Activated CD4-positive, CD25-positive, alpha-beta regulatory T cell treated with anti-CD3 and anti-CD28 coated beads, Interleukin-2, amount 50 U/mL, for 16 hours (primary cell): ENCODE data around the gene ABCB11.

ENCODE experiments used
- DNase-seq: peaks from one replicate; pipeline ENCODE4 v3.0.0-alpha.2; 2020; ENCODE audit warnings: low read depth, low spot score

Gene ABCB11

DNA sequence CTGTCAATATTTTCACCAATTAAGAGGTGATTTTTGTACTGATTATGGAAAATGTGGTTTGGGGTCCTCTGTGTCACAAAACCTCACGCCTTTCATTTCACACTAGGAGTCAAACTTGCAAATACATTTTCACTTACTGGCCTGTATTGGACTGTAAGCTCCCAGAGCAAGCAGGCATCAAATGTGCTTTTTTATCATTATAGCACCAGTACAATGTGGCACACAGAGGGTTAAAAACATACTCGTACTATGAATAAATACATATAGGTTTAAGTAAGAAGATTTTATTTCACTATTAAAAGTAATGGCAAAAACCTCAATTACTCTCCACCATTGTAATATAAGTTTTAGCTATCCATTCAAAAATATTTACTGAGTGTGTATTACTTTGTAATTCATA lies 56.7 kb downstream of the ABCB11 start:
- no peak for DNase-seq

DNA sequence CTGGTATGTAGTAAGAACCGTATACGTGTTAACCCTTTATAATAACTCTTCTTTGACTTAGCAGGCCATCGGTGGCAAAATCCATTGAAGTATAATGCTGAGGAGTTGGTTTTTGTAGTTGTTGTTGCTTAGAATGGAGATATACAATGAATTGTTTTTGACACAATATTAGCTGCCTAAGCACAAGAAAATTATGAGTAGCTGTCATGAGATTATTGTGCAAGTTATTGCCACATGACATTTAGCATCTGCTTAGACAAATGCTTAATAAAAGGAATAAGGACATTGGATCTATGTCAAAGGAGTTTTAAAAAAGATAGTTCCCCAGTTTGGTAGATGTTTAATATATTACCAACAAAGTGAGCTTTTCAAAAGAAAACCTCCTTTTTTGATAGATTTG lies 59.9 kb downstream of the ABCB11 start:
- DNase-seq: no peak

DNA sequence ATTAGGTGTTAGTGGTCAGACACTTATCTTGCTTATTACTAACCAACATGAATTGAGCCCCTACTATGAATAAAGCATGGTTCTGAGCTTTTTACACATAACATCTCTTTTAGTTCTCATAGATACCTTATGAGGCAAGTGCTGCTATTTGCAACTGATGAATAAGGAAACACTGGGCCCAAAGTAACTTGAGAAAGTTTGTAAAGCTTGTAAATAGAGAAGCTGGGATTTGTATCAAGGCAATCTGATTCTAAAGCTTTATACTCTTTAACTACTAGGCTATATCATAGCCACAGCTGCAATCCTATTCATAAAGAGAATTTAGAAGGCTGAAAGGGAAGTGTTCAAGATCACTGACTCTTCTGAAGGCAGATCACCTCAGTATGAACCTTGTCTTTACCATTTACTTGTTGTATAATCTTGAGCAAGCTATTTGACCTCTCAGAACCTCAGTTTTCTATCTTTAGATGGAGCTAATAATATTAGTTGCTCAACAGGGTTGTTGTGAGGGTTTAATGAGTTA lies 60.4 kb downstream of the ABCB11 start:
- DNase-seq: no peak

DNA sequence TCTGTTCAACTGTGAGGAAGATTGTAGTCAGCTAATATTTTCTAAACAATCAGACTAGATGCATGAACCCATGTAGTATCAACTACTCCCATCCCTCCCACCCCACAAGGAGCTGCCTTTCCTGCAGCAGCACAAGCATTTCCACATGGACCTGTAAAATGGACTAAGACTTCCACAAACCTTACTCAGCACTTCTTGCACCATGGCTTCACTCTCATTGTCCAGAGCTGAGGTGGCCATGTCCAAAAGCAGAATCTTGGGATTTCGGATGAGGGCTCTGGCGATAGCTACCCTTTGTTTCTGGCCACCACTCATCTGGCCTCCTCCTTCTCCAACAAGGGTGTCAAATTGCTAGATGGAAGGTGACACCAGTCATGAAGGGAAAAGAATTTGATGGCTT lies 61.3 kb downstream of the ABCB11 start:
- DNase-seq: no peak

DNA sequence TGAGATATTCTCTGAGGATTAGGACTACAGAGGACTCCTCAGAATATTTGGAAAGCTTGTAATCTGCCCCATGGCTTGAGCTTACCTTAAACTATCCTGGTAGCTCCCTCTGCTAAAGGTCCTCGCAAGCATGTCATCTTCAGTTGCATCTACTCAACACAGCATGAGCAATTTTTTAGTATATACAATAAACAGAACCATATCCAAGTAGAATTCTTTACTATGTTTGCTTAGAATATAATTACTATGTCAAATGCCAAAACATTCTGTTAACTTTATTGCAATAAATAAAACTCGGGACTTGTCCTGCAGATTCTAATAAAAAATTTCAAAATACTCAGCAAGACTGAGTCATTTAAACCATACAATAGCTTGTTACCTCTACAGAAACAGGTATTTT lies 62.8 kb downstream of the ABCB11 start:
- no peak for DNase-seq

DNA sequence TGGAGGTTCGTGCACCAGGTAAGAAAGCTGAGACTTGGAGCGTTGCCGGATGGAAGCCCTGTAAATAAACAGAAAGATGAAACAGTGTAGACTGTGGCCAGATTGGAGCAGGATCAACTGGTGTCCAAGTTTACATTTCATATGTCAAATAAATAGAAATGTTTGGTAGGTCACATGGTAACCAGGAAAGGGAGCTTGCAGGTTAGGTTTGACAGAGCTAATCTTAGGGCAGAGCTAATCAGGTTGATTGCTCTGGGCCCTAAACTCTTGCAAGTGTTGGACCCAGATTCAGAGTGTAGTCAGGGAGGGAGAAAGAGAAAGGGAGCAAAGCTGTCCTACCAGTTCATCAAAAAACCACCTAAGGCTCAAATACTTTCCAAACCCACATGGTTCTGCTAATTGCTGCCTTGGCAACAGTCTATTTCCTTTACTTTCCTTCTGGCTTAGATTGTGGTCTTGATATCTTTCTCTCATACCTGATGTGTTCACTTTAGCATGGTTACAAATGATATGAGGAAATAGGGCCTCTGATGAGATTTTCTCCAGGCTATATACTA lies 66.8 kb downstream of the ABCB11 start:
- no peak for DNase-seq

DNA sequence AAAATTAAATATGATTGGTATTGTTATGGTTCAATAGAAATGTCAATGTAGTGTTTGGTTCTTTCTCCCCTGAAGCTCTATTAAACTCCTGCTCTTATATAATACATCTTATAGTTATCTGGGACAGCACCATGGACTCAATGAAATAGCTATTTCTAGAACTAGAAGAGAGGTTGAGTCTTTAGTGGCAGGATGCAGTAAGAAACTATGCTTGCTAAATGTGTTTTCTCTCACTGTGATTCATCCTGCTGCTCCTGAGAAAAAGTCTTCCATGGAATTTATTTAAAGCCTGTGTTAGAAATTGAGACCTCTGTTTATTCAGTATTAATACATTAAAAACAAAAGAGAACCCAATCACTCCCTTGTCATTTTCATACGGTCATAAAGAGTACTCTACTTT lies 68.5 kb downstream of the ABCB11 start:
- no peak for DNase-seq

DNA sequence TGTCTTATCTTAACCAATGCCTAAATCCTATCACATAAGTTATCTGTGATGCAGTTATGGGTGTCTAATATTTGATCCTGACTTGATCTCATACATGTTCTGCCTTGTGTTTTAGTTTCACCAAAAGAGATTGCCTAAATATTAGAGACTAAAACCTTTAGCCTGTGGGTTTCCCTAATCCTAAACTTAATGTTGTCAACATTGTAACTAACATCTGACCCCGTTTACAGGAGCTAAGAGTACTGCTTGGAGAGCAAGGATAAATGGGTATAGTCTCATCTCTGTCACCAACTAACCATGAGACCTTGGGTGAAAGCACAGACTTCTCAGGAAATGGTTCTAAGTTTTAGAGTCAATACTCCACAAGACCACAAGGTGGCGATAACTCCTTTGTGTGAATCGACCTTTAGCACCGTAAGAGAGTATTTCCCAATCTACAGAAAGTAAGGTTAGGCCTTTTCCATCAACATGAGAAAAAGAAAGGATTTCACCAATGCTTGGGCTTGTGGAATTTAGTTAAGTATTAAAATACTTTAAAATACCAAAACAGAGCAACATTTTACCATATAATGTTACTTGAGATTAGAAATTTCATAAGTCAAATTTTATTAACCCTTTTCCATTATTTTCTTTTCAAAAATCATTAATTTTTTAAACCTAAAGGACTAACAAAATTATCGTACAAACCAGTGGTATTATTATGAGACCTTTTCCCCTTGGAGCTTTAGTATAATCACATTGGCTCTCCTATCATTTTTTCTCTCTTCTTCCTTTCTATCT lies 69.5 kb downstream of the ABCB11 start:
- DNase-seq: no peak

DNA sequence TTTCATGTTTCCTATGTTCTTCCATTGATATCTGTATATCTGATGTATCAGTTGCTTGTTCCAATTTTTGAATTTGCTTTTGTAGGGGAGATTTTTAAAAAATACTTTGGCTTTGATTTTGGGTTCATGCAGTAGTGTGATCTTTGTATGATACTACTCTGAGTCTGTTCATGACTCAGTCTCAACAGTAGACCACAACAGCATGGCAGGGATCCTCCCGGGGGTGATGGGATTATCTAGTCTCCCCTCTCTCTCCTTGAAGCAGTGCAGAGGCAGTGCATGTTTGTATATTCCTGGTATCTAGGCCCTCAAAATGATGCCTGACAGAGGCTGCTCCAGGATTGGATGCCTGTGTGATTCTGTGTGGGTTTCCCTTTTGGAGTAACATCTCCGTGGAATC lies 74.7 kb downstream of the ABCB11 start:
- DNase-seq: no peak

DNA sequence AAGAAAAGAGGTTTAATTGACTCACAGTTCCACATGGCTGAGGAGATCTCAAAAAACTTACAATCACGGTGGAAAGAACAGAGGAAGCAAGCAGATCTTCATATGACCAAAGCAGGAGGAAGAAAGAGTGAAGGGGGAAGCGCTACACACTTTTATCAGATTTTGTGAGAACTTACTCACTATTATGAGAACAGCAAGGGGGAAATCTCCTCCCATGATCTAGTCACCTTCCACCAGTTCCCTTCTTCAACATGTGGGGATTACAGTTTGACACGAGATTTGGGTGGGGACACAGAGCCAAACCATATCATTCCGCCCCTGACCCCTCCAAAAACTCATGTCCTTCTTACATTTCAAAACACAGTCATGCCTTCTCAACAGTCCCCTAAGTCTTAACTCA lies 75.8 kb downstream of the ABCB11 start:
- DNase-seq: no peak

DNA sequence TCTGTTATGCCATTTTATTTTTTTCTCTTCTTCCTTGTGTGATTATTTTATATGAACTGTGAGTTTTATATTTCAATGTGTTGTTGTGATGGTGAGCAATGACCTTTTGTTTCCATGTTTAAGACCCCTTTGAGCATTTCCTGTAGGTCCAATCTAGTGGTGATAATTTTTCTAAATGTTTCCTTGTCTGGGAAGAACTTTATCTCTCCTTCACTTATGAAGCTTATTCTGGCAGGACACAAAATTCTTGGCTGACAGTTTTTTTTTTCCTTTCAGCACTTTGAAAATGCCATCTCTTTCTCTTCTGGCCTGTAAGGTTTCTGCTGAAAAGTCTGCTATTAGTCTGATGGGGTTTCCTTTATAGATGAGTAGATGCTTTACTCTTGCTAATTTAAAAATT lies 76.9 kb downstream of the ABCB11 start:
- DNase-seq: no peak

DNA sequence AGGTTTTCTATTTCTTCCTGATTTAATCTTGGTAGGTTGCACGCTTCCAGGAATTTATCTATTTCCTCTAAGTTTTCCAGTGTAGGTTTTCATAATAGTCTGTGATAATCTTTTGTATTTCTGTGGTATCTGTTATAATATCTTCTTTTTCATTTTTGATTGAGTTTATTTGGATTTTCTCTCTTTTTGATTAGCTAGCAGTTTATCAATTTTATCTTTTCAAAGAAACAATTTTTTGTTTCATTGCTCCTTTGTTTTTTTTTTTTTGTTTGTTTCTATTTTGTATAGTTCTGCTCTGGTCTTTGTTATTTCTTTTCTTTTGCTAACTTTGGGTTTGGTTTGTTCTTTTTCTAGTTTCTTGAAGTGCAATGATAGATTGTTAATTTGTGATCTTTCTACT lies 78.7 kb downstream of the ABCB11 start:
- no peak for DNase-seq

DNA sequence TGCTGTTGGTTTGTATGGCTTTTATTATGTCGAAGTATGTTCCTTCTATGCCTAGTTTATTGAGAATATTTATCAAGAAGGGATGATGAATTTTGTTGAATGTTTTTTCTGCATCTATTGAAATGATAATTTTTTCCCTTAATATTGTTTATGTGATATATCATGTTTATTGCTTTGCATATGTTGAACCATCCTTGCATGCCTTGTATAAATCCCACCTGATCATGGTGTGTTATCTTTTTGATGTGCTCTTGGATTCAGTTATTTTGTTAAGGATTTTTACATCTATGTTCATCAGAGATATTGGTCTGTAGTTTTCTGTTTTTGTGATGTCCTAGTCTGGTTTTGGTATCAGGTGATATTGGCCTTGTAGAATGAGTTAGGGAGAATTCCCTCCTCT lies 79.3 kb downstream of the ABCB11 start:
- no peak for DNase-seq

DNA sequence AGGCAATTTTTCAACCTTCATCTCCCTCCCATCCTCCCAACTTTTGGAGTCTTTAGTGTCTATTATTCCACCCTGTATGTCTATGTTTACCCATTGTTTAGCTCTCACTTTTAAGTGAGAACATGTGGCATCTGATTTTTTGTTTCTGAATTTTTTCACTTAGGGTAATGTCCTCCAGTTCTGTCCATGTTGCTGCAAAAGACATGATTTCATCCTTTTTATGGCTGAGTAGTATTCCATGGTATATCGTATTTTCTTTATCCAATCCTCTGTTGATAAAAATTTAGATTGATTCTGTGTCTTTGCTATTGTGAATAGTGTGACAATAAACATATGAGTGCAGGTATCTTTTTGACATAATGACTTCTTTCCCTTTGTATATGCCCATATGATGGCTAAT lies 81.8 kb downstream of the ABCB11 start:
- DNase-seq: no peak

DNA sequence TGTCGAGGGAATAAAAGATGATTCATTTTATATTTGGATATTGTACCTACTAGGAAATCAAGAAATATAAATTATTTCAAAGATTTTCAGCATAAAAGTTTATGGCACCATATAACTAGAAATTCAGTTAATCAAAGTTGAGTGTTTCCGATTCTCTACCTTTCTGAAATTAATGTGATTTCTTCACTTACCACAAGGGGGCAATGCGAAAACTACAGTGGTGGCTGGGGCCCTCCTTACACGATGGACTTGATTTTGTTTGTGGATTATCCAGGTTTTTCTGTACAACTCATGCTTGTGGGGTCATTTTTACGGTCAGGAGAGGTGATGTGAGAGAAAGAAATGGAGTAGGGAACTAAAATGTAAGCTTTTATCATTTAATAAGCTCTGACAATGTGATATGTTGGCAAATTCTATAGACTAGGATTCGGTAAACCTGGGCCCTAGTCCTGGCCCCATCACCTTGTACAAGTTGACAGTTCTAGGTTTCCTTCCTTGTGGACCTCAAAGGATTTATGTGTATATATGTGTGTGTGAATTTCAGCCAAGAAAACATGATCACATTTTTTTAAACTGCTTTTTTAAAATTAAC lies 82.4 kb downstream of the ABCB11 start:
- DNase-seq: no peak

DNA sequence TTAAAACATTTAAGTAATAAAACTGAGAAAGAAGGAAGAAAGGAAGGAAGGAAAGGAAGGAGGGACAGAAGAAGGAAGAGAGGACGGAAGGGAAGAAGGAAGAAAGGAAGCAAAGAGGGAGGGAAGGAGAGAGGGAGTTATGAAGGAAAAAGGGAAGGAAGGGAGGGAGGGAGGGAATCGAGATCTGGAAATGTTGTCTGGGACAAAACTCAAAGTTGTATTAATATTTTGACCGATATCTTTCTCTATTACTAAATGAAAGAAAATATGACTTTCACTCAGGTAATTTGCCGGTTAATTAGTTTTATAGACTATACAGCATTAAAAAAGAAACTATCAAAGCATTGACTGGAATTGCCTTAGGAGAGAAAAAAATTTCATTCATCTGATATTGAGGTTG lies 85.6 kb downstream of the ABCB11 start:
- DNase-seq: no peak

DNA sequence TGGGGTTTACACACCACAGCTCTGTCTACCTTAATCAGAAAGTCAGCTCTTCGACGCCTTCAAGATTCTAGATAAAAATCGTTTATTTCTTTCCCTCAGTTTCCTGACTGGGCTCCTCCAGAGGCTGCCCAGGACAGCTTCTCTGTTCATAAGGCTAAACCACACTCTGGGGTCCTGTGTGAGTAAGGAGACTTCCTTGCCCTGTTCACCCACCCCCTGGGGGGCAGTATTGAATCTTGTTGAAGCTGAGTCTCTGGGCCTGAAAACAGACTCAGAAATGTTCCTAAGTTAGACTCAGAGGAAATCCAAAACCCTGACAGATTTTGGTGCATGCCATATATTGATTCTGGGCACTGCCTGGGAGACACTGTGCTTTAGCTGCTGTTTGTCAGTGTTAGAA lies 87.1 kb downstream of the ABCB11 start:
- no peak for DNase-seq

DNA sequence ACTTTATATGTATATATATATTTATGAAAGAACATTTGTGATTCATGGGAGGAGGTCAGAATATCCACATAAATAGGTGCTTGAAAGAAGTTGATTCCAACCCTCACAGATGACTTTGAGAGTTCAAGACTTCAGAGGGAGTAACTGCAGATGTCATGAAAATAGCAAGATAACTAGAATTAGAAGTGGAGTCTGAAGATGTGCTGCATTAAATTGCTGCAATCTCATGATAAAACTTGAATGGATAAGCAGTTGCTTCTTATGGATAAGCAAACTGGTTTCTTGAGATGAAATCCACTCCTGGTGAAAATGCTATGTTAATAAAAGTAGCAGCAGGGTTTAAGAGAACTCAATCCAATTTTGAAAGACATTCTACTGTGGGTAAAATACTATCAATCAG lies 89.8 kb downstream of the ABCB11 start:
- DNase-seq: no peak

DNA sequence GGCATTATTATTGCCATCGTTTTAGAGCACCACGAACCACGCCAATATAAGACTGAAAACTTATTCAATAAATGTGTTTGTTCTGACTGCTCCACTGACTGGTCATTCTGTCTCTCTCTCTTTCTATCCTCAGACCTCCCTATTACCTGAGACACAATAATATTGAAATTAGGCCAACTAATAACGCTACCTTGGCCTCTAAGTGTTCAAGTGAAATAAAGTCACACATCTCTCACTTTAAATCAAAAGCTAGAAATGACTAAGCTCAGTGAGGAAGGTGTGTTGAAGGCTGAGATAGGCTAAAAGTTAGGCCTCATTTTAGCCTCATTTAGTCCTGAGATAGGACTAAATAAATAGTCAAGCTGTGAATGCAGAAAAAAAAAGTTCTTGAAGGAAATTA lies 91.2 kb downstream of the ABCB11 start:
- no peak for DNase-seq

DNA sequence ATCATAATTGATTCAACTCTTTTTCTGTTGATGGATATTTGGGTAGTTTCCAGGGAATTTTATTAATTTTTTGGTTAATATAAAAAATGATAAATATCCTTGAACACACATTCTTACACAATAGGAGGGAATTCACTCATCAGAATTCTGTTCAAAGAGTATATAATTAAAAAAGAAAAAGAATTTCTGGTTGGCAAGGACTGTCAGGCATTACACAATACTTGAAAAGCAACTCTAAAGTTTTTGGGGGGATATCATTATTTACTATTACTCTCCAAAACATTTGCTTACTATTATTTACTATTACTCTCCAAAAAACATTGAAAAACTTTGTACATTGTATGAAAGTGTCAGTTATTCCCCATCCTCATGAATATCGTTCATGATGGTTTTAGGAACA lies 92.1 kb downstream of the ABCB11 start:
- DNase-seq: no peak

DNA sequence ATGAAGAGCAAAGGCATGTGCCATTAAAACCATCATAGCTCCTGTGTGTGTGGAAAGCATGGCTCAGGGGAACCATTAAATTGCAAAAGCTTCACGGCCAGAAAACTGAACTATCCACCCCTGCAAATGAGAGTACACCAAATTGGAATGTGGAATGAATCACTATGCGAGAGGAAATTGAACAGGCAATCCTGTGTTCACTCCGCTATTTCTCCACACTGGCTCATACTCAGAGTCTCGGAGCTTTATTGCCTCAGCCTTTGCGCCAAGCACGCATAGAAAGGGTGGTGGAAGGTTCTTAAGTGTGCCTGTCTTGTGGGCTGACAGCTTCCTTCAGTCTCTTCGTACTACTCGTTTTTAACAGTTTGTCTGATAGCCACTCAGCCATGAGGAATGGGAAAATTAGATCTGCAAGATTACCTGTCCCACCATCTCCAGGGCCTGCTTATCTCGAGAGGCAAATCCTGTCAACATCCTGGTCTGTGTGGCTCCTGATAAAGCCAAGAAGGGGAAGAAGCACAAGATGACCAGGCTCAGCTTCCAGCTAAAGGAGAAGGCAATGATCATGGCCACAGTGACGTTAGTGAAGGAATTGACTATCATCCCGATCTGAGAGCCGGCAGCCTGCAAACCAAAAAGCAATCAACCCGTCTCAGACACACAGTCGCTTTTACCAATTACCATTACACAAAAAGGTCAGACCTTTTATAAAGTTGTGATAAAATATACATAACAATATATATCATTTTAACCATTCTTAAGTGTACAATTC lies 95.1 kb downstream of the ABCB11 start:
- DNase-seq: no peak

DNA sequence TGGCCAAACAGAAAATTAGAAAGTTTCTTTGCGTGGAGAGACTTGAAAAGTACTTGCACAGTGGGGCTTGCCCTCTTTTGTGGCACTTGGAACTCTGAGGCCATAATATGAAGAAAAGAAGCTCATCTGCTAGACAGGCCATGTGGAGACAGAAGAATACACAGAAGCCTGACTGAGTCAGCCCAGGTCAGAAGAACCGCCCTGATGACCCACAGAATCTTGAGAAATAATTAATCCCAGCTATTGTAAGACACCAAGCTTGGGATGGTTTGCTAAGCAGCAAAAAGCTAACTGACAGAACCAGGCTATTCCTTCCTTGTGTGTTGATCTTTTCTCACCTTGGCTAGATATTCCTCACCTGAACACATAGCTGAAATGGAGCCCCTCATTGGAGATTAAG lies 96.3 kb downstream of the ABCB11 start:
- no peak for DNase-seq
